Suprapubic skin (tissue), 4 donors: ENCODE data around the gene RAB44. TPM values are rescaled to one million over a fixed set of nuclear protein-coding genes. Genes with fewer than 3 reads are reported as not detected.
A peak's percentile ranks its signal among the peaks of the same experiment; 100 is the strongest.

Experiments used
- DNase-seq, 2 donors: peaks; one replicate each; pipeline ENCODE4 v3.0.0-alpha.2; 2019; ENCODE audit warnings: low spot score in 2 of 2
- H3K27ac ChIP-seq: fragments of 200-600 bp; sonication (generic); one replicate; pipeline ENCODE4 v1.5.1; 2019
- H3K27me3 ChIP-seq: fragments of 200-600 bp; sonication (generic); one replicate; pipeline ENCODE4 v1.5.1; 2019
- H3K36me3 ChIP-seq: fragments of 200-600 bp; sonication (generic); one replicate; pipeline ENCODE4 v1.5.1; 2019
- H3K4me1 ChIP-seq: fragments of 200-600 bp; sonication (generic); one replicate; pipeline ENCODE4 v1.5.1; 2019
- H3K4me3 ChIP-seq: fragments of 200-600 bp; sonication (generic); one replicate; pipeline ENCODE4 v1.5.1; 2019; ENCODE audit warnings: mild to moderate bottlenecking
- H3K9me3 ChIP-seq: fragments of 200-600 bp; sonication (generic); one replicate; pipeline ENCODE4 v1.5.1; 2019
- CTCF ChIP-seq, 2 donors: fragments of 200-600 bp in 1 of 2; fragments of 450-650 bp in 1 of 2; sonication (generic) in 1 of 2; IDR thresholded peaks; one replicate each; pipeline ENCODE4 v1.5.1; 2016 to 2019; ENCODE audit warnings: antibody characterized with exemption in 2 of 2, mild to moderate bottlenecking in 1 of 2, moderate library complexity in 1 of 2
- EP300 ChIP-seq: sonication (generic); formaldehyde crosslinking; IDR thresholded peaks from one replicate; pipeline ENCODE4 v1.6.1; 2017; ENCODE audit warnings: antibody characterized with exemption
- POLR2A ChIP-seq, 2 donors: fragments of 450-650 bp; IDR thresholded peaks; one replicate each; pipeline ENCODE4 v1.6.1; 2017; ENCODE audit warnings: antibody characterized with exemption in 2 of 2, mild to moderate bottlenecking in 2 of 2, moderate library complexity in 2 of 2
- POLR2AphosphoS5 ChIP-seq, 3 donors: sonication (generic); formaldehyde crosslinking; IDR thresholded peaks; one replicate each; pipeline ENCODE4 v1.6.1; 2017; ENCODE audit warnings: antibody characterized with exemption in 3 of 3
- WGBS: methylation state at CpG from one replicate; pipeline ENCODE4 v1.1.5; 2018; 5-methylcytosine and 5-hydroxymethylcytosine counted together
- total RNA-seq, 4 donors: library from RNA; depleted of rRNA; stranded (reverse); fragments of >200 nt; gene quantifications; one replicate each; pipeline ENCODE4 v1.1.0, GENCODE V29; 2016

RAB44 gene
- total RNA-seq, 4 donors from 2014 or later, result 0.16 to 1.1 (median 0.17) TPM; not detected in 1

- no peak for DNase-seq
- no peak for TF ChIP-seq CTCF (IDR thresholded peaks at IDR 0.05)
- TF ChIP-seq EP300, result no peak
- no peak for TF ChIP-seq POLR2A (IDR thresholded peaks at IDR 0.05)
- no peak for TF ChIP-seq POLR2AphosphoS5 (IDR thresholded peaks at IDR 0.05)
- 91% methylated on average over 8 of the region's 15 CpGs for WGBS
- Histone ChIP-seq H3K27ac (no peak overlapping the region), H3K9me3 (no peaks in the 10 kb centered on the region), H3K36me3 (no peaks in the 10 kb centered on the region), H3K4me1 (peaks cover 22% of the 10 kb centered on the region), H3K27me3 (no peaks in the 10 kb centered on the region), H3K4me3 (no peak overlapping the region)
Observed at GRCh38 chr6:36730424-36731380, 33.1 kb downstream of the RAB44 start.

DNA sequence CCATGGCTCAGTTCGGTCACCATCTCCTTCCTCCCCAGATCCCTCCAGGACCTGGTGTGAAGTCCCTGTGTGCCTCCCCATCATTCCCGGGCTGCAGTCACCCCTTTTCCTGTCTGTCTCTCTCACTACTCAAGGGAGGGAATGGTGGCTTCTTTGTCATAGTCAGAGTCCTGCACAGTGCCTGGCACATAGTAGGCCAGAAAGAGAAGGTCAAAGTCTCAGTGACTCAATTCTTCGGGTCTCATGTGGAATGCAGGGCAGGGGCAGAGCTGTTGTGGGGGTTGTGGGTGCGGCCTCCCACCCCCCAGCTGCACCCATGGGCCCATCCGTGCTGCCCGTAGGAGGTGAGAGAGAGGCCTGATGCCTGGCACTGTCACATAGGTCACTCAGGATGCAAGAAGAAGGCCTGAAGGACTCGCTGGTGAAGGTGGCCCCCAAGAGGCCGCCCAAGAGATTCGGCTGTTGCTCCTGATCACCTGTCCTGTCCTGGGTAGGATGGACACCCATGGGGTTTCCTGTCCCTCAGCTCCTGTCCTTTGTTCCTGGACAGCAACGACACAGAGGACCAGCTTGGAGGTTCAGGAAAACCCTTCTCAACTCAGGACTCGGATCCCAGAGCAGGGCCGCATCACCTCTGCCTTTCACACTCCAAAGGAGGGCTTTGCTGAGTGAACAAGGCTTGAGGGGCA lies 34.1 kb downstream of the RAB44 start:
- no peak overlapping the region for H3K27ac ChIP-seq
- H3K36me3 ChIP-seq, result no peaks in the 10 kb centered on the region
- no peaks in the 10 kb centered on the region for H3K27me3 ChIP-seq
- peaks cover 27% of the 10 kb centered on the region for H3K4me1 ChIP-seq
- H3K4me3 ChIP-seq, result no peak overlapping the region
- TF ChIP-seq POLR2A (IDR thresholded peaks at IDR 0.05) (no peak), CTCF (IDR thresholded peaks at IDR 0.05) (no peak), POLR2AphosphoS5 (IDR thresholded peaks at IDR 0.05) (no peak), EP300 (no peak)
- no peaks in the 10 kb centered on the region for H3K9me3 ChIP-seq
- WGBS, result 95% methylated on average over 7 of the region's 12 CpGs
- DNase-seq, result no peak

DNA sequence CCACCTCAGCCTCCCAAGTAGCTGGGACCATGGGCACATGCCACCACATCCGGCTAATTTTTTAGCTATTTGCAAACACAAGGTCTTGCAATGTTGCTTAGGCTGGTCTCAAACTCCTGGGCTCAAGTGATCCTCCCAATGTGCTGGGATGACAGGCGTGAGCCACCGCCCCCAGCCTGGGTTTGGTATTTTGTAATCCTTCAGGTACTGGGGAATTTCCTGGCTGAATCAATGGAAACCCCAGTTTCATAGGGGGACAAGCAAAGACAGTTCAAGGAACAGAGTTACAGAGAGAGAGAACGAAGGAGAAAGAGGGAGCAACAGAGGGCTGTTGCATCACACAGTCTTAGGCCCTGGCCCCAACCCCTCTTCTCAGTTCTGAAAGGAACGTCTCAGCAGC lies 35.7 kb downstream of the RAB44 start:
- WGBS, result 92% methylated on average over 5 of the region's 5 CpGs
- no peak overlapping the region for H3K27ac ChIP-seq
- no peak for TF ChIP-seq POLR2AphosphoS5 (IDR thresholded peaks at IDR 0.05)
- no peak for TF ChIP-seq CTCF (IDR thresholded peaks at IDR 0.05)
- no peak for TF ChIP-seq EP300
- TF ChIP-seq POLR2A (IDR thresholded peaks at IDR 0.05), result no peak

DNA sequence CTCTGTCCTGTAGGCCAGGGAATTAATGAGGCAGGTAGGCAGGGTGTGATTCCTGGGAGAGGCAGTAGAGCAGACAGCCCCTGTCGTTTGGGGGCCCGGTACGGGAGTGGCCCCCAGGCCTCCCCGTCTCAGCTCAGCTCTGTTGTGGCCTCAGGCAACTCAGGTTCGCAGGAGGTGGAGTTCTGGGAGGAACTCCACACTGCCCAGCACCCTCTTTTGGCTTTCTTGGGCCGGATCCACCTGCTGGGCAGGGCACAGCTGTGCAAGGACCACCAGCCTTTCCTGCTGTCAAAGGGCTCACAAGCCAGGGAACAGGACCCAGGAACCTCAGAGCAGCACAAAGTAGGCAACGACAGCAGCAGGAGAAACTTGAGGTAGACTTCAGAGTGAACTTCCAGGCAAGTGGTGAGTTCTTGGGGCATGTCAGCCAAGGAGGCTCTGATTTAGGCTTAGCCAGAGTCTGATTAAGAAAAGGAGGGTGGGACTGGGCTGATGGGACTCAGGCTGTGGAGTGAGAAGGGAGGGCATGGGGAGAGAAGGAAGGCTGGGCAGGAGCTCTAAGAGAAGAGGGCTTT lies 36.9 kb downstream of the RAB44 start:
- Histone ChIP-seq H3K4me3 (peak overlapping the region; percentile 25), H3K36me3 (no peaks in the 10 kb centered on the region), H3K27ac (peak overlapping the region; percentile 84), H3K9me3 (no peaks in the 10 kb centered on the region), H3K4me1 (peaks cover 20% of the 10 kb centered on the region), H3K27me3 (no peaks in the 10 kb centered on the region)
- DNase-seq, result no peak
- WGBS, result 66% methylated on average over 5 of the region's 7 CpGs
- TF ChIP-seq POLR2A (IDR thresholded peaks at IDR 0.05) (no peak), EP300 (no peak), CTCF (IDR thresholded peaks at IDR 0.05) (no peak), POLR2AphosphoS5 (IDR thresholded peaks at IDR 0.05) (no peak)

More for the DNA sequence above, 35.7 kb downstream of the RAB44 start:
- Histone ChIP-seq H3K4me3 (no peak overlapping the region), H3K36me3 (no peaks in the 10 kb centered on the region), H3K27me3 (no peaks in the 10 kb centered on the region), H3K9me3 (no peaks in the 10 kb centered on the region), H3K4me1 (peaks cover 27% of the 10 kb centered on the region)
- DNase-seq, result no peak
